K562 (cell line): ENCODE data around the gene CREB3L1.

ENCODE experiments used
- CBFA2T2 ChIP-seq: fragments of 450-650 bp; conservative IDR thresholded peaks from 2 replicates; pipeline ENCODE4 v1.6.1; 2017; ENCODE audit warnings: mild to moderate bottlenecking
- GATAD2B ChIP-seq: fragments of 450-650 bp; IDR thresholded peaks from 2 replicates; pipeline ENCODE4 v1.6.1; 2017; ENCODE audit warnings: mild to moderate bottlenecking, borderline replicate concordance
- JUNB ChIP-seq: fragments of 450-650 bp; formaldehyde crosslinking; conservative IDR thresholded peaks from 2 replicates; pipeline ENCODE4 v1.4.0; 2020; ENCODE audit warnings: mild to moderate bottlenecking
- MEF2A ChIP-seq: IDR thresholded peaks from 2 replicates; pipeline ENCODE4 v1.6.1; 2011; ENCODE audit warnings: low read depth, mild to moderate bottlenecking, low read length, moderate library complexity; ENCODE audit not compliant: control insufficient read depth
- NFYB ChIP-seq: IDR thresholded peaks from 2 replicates; pipeline ENCODE4 v1.6.1; 2011; ENCODE audit warnings: mild to moderate bottlenecking, moderate library complexity; ENCODE audit not compliant: insufficient read length; ENCODE audit errors: extremely low read depth
- SMC3 ChIP-seq: conservative IDR thresholded peaks from 2 replicates; pipeline ENCODE4 v1.6.1; 2011; ENCODE audit warnings: low read depth, low read length, improper control_type of control experiment; ENCODE audit not compliant: insufficient read depth
- TAF1 ChIP-seq: IDR thresholded peaks from 2 replicates; pipeline ENCODE4 v1.6.1; 2011; ENCODE audit warnings: mild to moderate bottlenecking, low read length, moderate library complexity; ENCODE audit not compliant: insufficient read depth, control insufficient read depth, severe bottlenecking; ENCODE audit errors: extremely low read depth
- ZBTB7A ChIP-seq: IDR thresholded peaks from 2 replicates; pipeline ENCODE4 v1.6.1; 2011; ENCODE audit warnings: low read depth, mild to moderate bottlenecking, low read length, moderate library complexity, borderline replicate concordance; ENCODE audit not compliant: control insufficient read depth
- TF ChIP-seq, protein P1 (sequence below): sonication (generic); formaldehyde crosslinking; IDR thresholded peaks from 2 replicates; pipeline ENCODE4 v1.8.1; 2023; ENCODE audit warnings: mild to moderate bottlenecking, missing genetic modification reagents

DNA sequence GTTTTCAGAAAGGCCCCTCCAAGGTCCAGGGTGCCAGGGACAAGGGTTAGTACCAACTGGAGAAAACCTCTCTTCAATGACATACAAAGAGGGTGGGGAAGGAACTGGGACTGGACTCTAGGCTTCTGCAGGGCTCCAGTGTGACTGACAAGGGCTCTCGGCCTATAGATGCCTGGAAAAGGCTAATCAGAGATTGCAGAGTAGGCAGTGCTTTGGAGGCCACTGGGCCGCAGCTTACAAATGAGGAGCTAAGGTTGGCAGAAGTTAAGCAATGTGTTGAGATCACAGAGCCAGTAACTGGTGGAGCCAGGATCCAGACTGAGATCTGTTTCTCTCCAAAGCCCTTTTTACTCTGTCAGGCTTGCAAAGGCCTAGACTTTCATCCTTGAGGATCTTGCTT, 62.4 kb downstream of the CREB3L1 start:
- TF ChIP-seq JUNB (CRISPR knock-in tag), result no peak
- no peak for TF ChIP-seq MEF2A
- no peak for TF ChIP-seq SMC3
- TF ChIP-seq, protein P1, sequence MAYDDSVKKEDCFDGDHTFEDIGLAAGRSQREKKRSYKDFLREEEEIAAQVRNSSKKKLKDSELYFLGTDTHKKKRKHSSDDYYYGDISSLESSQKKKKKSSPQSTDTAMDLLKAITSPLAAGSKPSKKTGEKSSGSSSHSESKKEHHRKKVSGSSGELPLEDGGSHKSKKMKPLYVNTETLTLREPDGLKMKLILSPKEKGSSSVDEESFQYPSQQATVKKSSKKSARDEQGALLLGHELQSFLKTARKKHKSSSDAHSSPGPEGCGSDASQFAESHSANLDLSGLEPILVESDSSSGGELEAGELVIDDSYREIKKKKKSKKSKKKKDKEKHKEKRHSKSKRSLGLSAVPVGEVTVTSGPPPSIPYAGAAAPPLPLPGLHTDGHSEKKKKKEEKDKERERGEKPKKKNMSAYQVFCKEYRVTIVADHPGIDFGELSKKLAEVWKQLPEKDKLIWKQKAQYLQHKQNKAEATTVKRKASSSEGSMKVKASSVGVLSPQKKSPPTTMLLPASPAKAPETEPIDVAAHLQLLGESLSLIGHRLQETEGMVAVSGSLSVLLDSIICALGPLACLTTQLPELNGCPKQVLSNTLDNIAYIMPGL (CRISPR knock-in tag), result no peak
- no peak for TF ChIP-seq NFYB
- TF ChIP-seq TAF1, result no peak
- TF ChIP-seq CBFA2T2, result no peak
- TF ChIP-seq GATAD2B, result no peak
- TF ChIP-seq ZBTB7A, result no peak
